T-helper 1 cell treated with Interleukin-12 subunit alpha and Interleukin-12 subunit beta and Interleukin-4 antibody, amounts not matched to agents 30 ng/mL and 1 ng/mL, for 36 hours (primary cell): ENCODE data around the gene SLC35A5. TPM values are rescaled to one million over a fixed set of nuclear protein-coding genes. Genes with fewer than 3 reads are reported as not detected.

Experiments
- intact Hi-C: fragments of 100-400 bp; cut with micrococcal nuclease; formaldehyde crosslinking; loops from one replicate; pipeline ENCODE4 v1.15.1; 2024
- total RNA-seq: library from RNA; stranded (reverse); gene quantifications from 2 replicates; pipeline ENCODE4 v1.2.3, GENCODE V29; 2022

The SLC35A5 gene
- total RNA-seq, 1 donor from 2014 or later, result 19.8 TPM

GRCh38 chr3:112568642-112569041 lies 6.8 kb downstream of the SLC35A5 start:
- intact Hi-C loops, result loop anchor here (10.0 kb wide), 1 partner anchor 1646 kb away; no protein-coding TSS in a partner anchor

GRCh38 chr3:112569265-112569664 lies 7.4 kb downstream of the SLC35A5 start:
- intact Hi-C loops, result loop anchor here (10.0 kb wide), 1 partner anchor 1646 kb away; no protein-coding TSS in a partner anchor

- intact Hi-C loops, result no loop called here
Measured at GRCh38 chr3:112572701-112573100, 10.9 kb downstream of the SLC35A5 start.

- intact Hi-C loops, result no loop called here
Measured at GRCh38 chr3:112579232-112579631, 17.4 kb downstream of the SLC35A5 start.

- intact Hi-C loops, result loop anchor here (10.0 kb wide), 1 partner anchor 995 kb away; no protein-coding TSS in a partner anchor
Measured at GRCh38 chr3:112579697-112580096, 17.9 kb downstream of the SLC35A5 start.

GRCh38 chr3:112582244-112582874 lies 20.5 kb downstream of the SLC35A5 start:
- intact Hi-C loops, result loop anchor here (1.0 to 10.0 kb wide), 9 partner anchors 61 to 992 kb away; no protein-coding TSS in a partner anchor

GRCh38 chr3:112583105-112583504 lies 21.3 kb downstream of the SLC35A5 start:
- intact Hi-C loops, result loop anchor here (10.0 kb wide), 1 partner anchor 992 kb away; no protein-coding TSS in a partner anchor

- intact Hi-C loops, result loop anchor here (10.0 kb wide), 1 partner anchor 989 kb away; no protein-coding TSS in a partner anchor
Measured at GRCh38 chr3:112585782-112586181, 23.9 kb downstream of the SLC35A5 start.

GRCh38 chr3:112587336-112587735 lies 25.5 kb downstream of the SLC35A5 start:
- intact Hi-C loops, result loop anchor here (10.0 kb wide), 1 partner anchor 987 kb away; no protein-coding TSS in a partner anchor

- intact Hi-C loops, result no loop called here
Measured at GRCh38 chr3:112593258-112593657, 31.4 kb downstream of the SLC35A5 start.

- intact Hi-C loops, result no loop called here
Measured at GRCh38 chr3:112594856-112595255, 33.0 kb downstream of the SLC35A5 start.

GRCh38 chr3:112597945-112598344 lies 36.1 kb downstream of the SLC35A5 start:
- intact Hi-C loops, result no loop called here

- intact Hi-C loops, result no loop called here
Measured at GRCh38 chr3:112598731-112599130, 36.9 kb downstream of the SLC35A5 start.

- intact Hi-C loops, result loop anchor here (2.0 kb wide), 1 partner anchor 70 kb away; no protein-coding TSS in a partner anchor
Measured at GRCh38 chr3:112602217-112602838, 40.5 kb downstream of the SLC35A5 start.

GRCh38 chr3:112604536-112604935 lies 42.7 kb downstream of the SLC35A5 start:
- intact Hi-C loops, result no loop called here

- intact Hi-C loops, result no loop called here
Measured at GRCh38 chr3:112605285-112605684, 43.4 kb downstream of the SLC35A5 start.

GRCh38 chr3:112606098-112606497 lies 44.3 kb downstream of the SLC35A5 start:
- intact Hi-C loops, result no loop called here

GRCh38 chr3:112607863-112608262 lies 46.0 kb downstream of the SLC35A5 start:
- intact Hi-C loops, result no loop called here

- intact Hi-C loops, result no loop called here
Measured at GRCh38 chr3:112610121-112610520, 48.3 kb downstream of the SLC35A5 start.

- intact Hi-C loops, result no loop called here
Measured at GRCh38 chr3:112611752-112612515, 50.1 kb downstream of the SLC35A5 start.

GRCh38 chr3:112615989-112616731 lies 54.3 kb downstream of the SLC35A5 start:
- intact Hi-C loops, result no loop called here
